GM12878 (cell line): Measurements from ENCODE around the gene B4GALT3. TPM values are rescaled to one million over a fixed set of nuclear protein-coding genes. Genes with fewer than 3 reads are reported as not detected.

Source experiments
- BCL11A ChIP-seq: IDR thresholded peaks from 2 replicates; pipeline ENCODE4 v1.6.1; 2011; ENCODE audit warnings: low read depth, low read length
- CHD2 ChIP-seq: IDR thresholded peaks from 2 replicates; pipeline ENCODE4 v1.6.1; 2011; ENCODE audit warnings: low read depth, low read length, improper control_type of control experiment, borderline replicate concordance
- HDAC2 ChIP-seq: fragments of 200-600 bp; sonication (generic); IDR thresholded peaks from 2 replicates; pipeline ENCODE4 v1.6.1; 2017
- MTA2 ChIP-seq: fragments of 450-650 bp; IDR thresholded peaks from 2 replicates; pipeline ENCODE4 v1.6.1; 2016; ENCODE audit warnings: low read depth, mild to moderate bottlenecking, moderate library complexity
- NKRF ChIP-seq: fragments of 450-650 bp; conservative IDR thresholded peaks from 2 replicates; pipeline ENCODE4 v1.6.1; 2017; ENCODE audit warnings: mild to moderate bottlenecking, moderate library complexity
- NR2C1 ChIP-seq: fragments of 450-650 bp; IDR thresholded peaks from 2 replicates; pipeline ENCODE4 v1.6.1; 2017; ENCODE audit warnings: antibody characterized with exemption, mild to moderate bottlenecking, moderate library complexity
- PBX3 ChIP-seq: IDR thresholded peaks from 2 replicates; pipeline ENCODE4 v1.6.1; 2011; ENCODE audit warnings: mild to moderate bottlenecking, low read depth, low read length, moderate library complexity; ENCODE audit not compliant: insufficient replicate concordance
- REST ChIP-seq: IDR thresholded peaks from 2 replicates; pipeline ENCODE4 v1.6.1; 2012; ENCODE audit warnings: mild to moderate bottlenecking, low read depth, low read length
- SIN3A ChIP-seq: IDR thresholded peaks from 2 replicates; pipeline ENCODE4 v1.6.1; 2012; ENCODE audit warnings: low read depth, low read length, improper control_type of control experiment
- ZBTB33 ChIP-seq: fragments of 450-650 bp; IDR thresholded peaks from 2 replicates; pipeline ENCODE4 v1.6.1; 2017; ENCODE audit warnings: mild to moderate bottlenecking
- polyA plus RNA-seq, 11 experiments: library from polyadenylated mRNA; depleted of rRNA in 4 of 11; unstranded in 6 of 11; stranded (reverse) in 5 of 11; fragments of >200 nt; fragmentation: Nextera tagmentation in 4 of 11; fragmentation: Illumina TruSeq in 1 of 11; extraction: Ambion mirVana in 4 of 11; extraction: Trizol in 1 of 11; gene quantifications; 1 replicate in 1 of 11; 2 replicates in 10 of 11; pipeline versions ENCODE4 v1.2.1 to v1.2.3, GENCODE V29; 2011 to 2016; ENCODE audit warnings: inconsistent platforms in 2 of 11, missing spikeins in 2 of 11, low read depth in 1 of 11
- total RNA-seq, 4 experiments: library from RNA; depleted of rRNA in 3 of 4; stranded (reverse); fragments of >200 nt in 3 of 4; fragmentation: Illumina TruSeq in 1 of 4; extraction: Trizol in 1 of 4; gene quantifications; 2 replicates each; pipeline versions ENCODE4 v1.2.1 to v1.2.3, GENCODE V29; 2013 to 2021
- TF ChIP-seq, protein P1 (sequence below): fragments of 450-650 bp; IDR thresholded peaks from 2 replicates; pipeline ENCODE4 v1.6.1; 2018; ENCODE audit warnings: mild to moderate bottlenecking, low read depth, moderate library complexity; ENCODE audit not compliant: partially characterized antibody

B4GALT3 gene
- total and polyA plus RNA-seq, 10 of the 15 experiments (the other 5 are each of a cell fraction or from before 2014, with no cell fraction given) = 27.1 to 58.9 (median 42.6) TPM

- TF ChIP-seq REST = no peak
- TF ChIP-seq, protein P1, sequence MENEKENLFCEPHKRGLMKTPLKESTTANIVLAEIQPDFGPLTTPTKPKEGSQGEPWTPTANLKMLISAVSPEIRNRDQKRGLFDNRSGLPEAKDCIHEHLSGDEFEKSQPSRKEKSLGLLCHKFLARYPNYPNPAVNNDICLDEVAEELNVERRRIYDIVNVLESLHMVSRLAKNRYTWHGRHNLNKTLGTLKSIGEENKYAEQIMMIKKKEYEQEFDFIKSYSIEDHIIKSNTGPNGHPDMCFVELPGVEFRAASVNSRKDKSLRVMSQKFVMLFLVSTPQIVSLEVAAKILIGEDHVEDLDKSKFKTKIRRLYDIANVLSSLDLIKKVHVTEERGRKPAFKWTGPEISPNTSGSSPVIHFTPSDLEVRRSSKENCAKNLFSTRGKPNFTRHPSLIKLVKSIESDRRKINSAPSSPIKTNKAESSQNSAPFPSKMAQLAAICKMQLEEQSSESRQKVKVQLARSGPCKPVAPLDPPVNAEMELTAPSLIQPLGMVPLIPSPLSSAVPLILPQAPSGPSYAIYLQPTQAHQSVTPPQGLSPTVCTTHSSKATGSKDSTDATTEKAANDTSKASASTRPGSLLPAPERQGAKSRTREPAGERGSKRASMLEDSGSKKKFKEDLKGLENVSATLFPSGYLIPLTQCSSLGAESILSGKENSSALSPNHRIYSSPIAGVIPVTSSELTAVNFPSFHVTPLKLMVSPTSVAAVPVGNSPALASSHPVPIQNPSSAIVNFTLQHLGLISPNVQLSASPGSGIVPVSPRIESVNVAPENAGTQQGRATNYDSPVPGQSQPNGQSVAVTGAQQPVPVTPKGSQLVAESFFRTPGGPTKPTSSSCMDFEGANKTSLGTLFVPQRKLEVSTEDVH = no peak
- TF ChIP-seq NKRF = no peak
- no peak for TF ChIP-seq ZBTB33
- TF ChIP-seq HDAC2 = no peak
- peak; percentile 83 for TF ChIP-seq CHD2
- no peak for TF ChIP-seq PBX3
- no peak for TF ChIP-seq BCL11A
- no peak for TF ChIP-seq SIN3A
- TF ChIP-seq NR2C1 = no peak
- TF ChIP-seq MTA2 = no peak
These were observed 32.6 kb upstream of the B4GALT3 start (continued) for GRCh38 chr1:161209790-161210409.
